Activated T-helper 17 cell treated with anti-CD3 and anti-CD28 coated beads, Interleukin-2, amount 50 U/mL, for 72 hours (primary cell): Measurements from ENCODE around the gene ANKRD31. TPM values are rescaled to one million over a fixed set of nuclear protein-coding genes. Genes with fewer than 3 reads are reported as not detected.
A peak's percentile ranks its signal among the peaks of the same experiment; 100 is the strongest.
"Not testable (repeated sequence)": the region's sequence is repeated elsewhere in the genome, so short reads cannot be mapped to it uniquely, and the experiment has no call there.

ENCODE experiments used
- ATAC-seq: fragments of 150-1000 bp; cut with Tn5 transposase; replicated peaks from 2 replicates; pipeline ENCODE4 v1.10.0; 2021; ENCODE audit warnings: mild to moderate bottlenecking, moderate library complexity
- H3K27ac Mint-ChIP-seq: one replicate; pipeline ENCODE4 v1.8.0; 2022; ENCODE audit warnings: mixed read lengths
- H3K27me3 Mint-ChIP-seq: one replicate; pipeline ENCODE4 v1.8.0; 2022; ENCODE audit warnings: mixed read lengths
- H3K36me3 Mint-ChIP-seq: one replicate; pipeline ENCODE4 v1.8.0; 2022; ENCODE audit warnings: low read depth, mild to moderate bottlenecking, mixed read lengths
- H3K4me1 Mint-ChIP-seq: one replicate; pipeline ENCODE4 v1.8.0; 2022; ENCODE audit warnings: mixed read lengths
- H3K4me3 Mint-ChIP-seq: one replicate; pipeline ENCODE4 v1.8.0; 2022; ENCODE audit warnings: mild to moderate bottlenecking, mixed read lengths
- H3K9me3 Mint-ChIP-seq: one replicate; pipeline ENCODE4 v1.8.0; 2022; ENCODE audit warnings: mixed read lengths
- total RNA-seq, 2 donors: library from RNA; stranded (reverse); gene quantifications; one replicate each; pipeline ENCODE4 v1.2.3, GENCODE V29; 2022

Gene ANKRD31
- total RNA-seq, 2 donors from 2014 or later: 0.32 to 0.48 TPM

DNA sequence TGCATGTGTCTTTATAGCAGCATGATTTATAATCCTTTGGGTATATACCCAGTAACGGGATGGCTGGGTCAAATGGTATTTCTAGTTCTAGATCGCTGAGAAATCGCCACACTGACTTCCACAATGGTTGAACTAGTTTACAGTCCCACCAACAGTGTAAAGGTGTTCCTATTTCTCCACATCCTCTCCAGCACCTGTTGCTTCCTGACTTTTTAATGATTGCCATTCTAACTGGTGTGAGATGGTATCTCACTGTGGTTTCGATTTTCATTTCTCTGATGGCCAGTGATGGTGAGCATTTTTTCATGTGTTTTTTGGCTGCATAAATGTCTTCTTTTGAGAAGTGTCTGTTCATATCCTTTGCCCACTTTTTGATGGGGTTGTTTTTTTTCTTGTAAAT is 13.8 kb upstream of the ANKRD31 start:
- H3K9me3 Mint-ChIP-seq, ATAC-seq: not testable (repeated sequence)

DNA sequence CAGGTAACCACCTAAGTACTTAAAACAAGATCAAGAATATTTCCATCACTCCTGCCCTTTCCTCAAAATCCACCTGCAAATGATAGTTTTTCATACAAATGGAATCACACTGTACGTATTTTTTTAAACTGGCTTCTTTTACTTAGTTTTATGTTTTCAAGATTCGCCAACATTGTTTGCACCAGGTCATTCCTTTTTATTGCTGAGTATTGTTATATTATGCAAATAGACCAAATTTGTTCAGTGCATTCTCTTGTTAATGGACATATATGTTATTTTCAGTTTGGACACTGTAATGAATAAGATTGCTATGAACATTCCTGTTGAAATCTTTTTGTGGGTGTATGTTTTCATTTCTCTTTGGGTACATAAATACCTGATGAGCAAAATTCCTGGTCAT is 8.3 kb upstream of the ANKRD31 start:
- H3K4me3 Mint-ChIP-seq: no peak overlapping the region
- H3K27me3 Mint-ChIP-seq: no peaks in the 10 kb centered on the region
- H3K36me3 Mint-ChIP-seq: no peaks in the 10 kb centered on the region
- no peak for ATAC-seq
- no peak overlapping the region for H3K27ac Mint-ChIP-seq
- no peaks in the 10 kb centered on the region for H3K9me3 Mint-ChIP-seq
- H3K4me1 Mint-ChIP-seq: no peaks in the 10 kb centered on the region

More for the DNA sequence above, 13.8 kb upstream of the ANKRD31 start:
- peaks cover 14% of the 10 kb centered on the region for H3K27me3 Mint-ChIP-seq
- H3K4me1 Mint-ChIP-seq, H3K27ac Mint-ChIP-seq, H3K36me3 Mint-ChIP-seq, H3K4me3 Mint-ChIP-seq: not testable (repeated sequence)

DNA sequence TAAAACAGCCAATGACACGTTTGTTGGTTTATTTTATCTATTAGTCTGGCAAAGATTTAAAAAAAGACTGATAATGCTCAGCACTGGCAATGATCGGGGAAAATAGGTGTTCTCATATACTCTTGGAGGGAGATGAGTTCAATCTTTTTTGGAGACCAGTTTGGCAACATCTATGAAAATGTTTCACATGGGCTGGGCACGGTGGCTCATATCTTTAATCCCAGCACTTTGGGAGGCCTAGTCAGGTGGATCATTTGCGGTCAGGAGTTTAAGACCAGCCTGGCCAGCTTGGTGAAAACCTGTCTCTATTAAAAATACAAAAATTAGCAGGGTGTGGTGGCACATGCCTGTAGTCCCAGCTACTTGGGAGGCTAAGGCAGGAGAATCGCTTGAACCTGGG is 6.8 kb upstream of the ANKRD31 start:
- Mint-ChIP-seq H3K4me3 (no peak overlapping the region), H3K9me3 (no peaks in the 10 kb centered on the region)
- ATAC-seq: no peak

DNA sequence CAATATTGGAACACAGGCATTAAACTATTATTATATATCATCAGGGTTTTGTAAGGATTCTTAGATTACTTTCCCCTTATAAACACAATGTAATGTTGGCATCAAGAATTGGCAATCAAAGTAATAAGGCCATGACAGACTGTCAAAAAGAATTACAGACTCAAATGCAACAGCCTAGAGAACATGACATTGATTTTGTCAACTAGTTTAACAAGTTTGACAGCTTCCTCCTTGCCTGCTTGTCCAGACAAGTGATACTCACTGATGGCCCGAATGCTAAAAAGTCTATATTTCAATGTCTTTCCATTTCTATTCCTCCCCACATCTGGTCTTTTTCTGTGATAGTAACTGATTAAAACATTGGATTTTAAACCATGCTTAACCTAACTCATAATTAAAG is 6.4 kb upstream of the ANKRD31 start:
- no peak overlapping the region for H3K27ac Mint-ChIP-seq
- H3K9me3 Mint-ChIP-seq: no peaks in the 10 kb centered on the region
- no peak for ATAC-seq
- H3K4me1 Mint-ChIP-seq: no peaks in the 10 kb centered on the region
- H3K27me3 Mint-ChIP-seq: no peaks in the 10 kb centered on the region
- no peaks in the 10 kb centered on the region for H3K36me3 Mint-ChIP-seq
- no peak overlapping the region for H3K4me3 Mint-ChIP-seq

More for the DNA sequence above, 6.8 kb upstream of the ANKRD31 start:
- Mint-ChIP-seq H3K27me3 (no peaks in the 10 kb centered on the region), H3K27ac (no peak overlapping the region), H3K4me1 (no peaks in the 10 kb centered on the region), H3K36me3 (no peaks in the 10 kb centered on the region)

DNA sequence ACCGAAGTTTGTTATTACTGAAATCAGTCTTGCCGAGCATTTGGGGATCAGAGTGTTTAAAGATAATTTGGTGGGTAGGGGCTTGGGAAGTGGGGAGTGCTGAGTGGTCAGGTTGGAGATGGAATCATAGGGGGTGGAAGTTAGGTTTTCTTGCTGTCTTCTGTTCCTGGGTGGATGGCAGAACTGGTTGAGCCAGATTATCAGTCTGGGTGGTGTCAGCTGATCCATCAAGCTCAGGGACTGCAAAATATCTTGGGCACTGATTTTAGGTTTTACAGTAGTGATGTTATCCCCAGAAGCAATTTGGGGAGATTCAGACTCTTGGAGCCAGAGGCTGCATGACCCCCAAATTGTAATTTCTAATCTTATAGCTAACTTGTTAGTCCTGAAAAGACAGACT is 5.4 kb upstream of the ANKRD31 start:
- no peak for ATAC-seq
- Mint-ChIP-seq H3K9me3 (no peaks in the 10 kb centered on the region), H3K27ac (no peak overlapping the region), H3K27me3 (no peaks in the 10 kb centered on the region), H3K4me1 (no peaks in the 10 kb centered on the region), H3K4me3 (no peak overlapping the region), H3K36me3 (no peaks in the 10 kb centered on the region)

DNA sequence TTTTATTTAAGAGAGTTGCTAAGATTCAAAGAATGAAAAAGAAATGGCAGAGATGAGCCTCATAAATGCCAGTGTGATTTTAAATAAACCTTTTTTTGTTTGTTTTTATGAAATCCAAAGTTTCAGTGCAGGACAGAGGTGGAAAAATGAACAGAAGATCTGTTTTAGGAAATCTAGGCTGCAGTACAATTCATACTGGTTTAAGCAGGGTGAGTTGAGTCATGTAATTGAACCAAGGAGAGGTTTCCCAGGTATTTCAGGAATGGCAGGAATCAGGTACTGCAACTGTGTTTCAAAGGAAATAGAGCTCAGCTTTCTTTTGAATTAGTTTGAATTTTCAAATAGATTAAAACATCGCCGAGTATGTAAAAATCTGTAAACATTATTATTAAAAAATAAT is 3.0 kb upstream of the ANKRD31 start:
- H3K27ac Mint-ChIP-seq: no peak overlapping the region
- ATAC-seq: no peak
- no peaks in the 10 kb centered on the region for H3K4me1 Mint-ChIP-seq
- no peak overlapping the region for H3K4me3 Mint-ChIP-seq
- no peaks in the 10 kb centered on the region for H3K9me3 Mint-ChIP-seq
- no peaks in the 10 kb centered on the region for H3K27me3 Mint-ChIP-seq
- no peaks in the 10 kb centered on the region for H3K36me3 Mint-ChIP-seq

DNA sequence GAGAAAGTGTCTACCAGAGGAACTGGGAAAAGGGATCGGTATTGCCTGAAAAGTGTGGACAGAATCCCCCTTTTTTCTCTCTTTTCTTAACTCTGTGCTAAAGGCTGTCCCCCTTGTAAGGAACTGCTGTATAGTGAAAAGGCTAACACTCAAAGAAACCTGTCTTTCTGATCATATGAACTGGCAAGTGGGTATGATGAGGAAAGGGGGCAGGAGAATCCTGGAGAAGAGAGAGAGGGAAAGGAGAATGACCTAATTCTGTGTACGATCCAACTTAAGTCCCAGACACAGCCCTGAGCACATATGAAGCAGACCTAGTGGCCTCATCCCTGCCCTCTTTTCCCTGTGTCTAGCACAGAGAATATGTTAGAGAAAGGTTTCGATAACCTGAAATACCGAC is 967 bp downstream of the ANKRD31 start:
- H3K4me3 Mint-ChIP-seq: peak overlapping the region; percentile 75
- H3K9me3 Mint-ChIP-seq: no peaks in the 10 kb centered on the region
- H3K36me3 Mint-ChIP-seq: no peaks in the 10 kb centered on the region
- no peak for ATAC-seq
- peak overlapping the region; percentile 84 for H3K27ac Mint-ChIP-seq
- no peaks in the 10 kb centered on the region for H3K4me1 Mint-ChIP-seq
- no peaks in the 10 kb centered on the region for H3K27me3 Mint-ChIP-seq

DNA sequence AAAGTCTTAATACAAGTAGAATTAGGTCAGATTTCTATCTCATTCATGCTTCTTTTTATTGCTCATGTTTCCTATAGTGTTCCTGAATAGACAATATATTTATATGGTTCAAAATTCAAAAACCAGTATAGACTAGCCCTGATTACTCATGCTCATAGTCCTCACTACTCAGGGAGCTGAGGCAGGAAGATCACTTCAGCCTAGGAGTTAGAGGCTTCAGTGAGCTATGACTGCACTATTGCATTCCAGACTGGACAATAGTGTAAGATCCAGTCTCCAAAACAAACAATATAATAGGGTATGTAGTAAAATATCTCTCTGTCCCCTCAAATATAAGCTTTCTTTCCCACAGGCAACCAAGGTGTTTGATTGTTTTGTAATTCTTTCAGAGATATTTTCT is 2.4 kb downstream of the ANKRD31 start:
- Mint-ChIP-seq H3K27me3 (no peaks in the 10 kb centered on the region), H3K9me3 (no peaks in the 10 kb centered on the region), H3K4me1 (no peaks in the 10 kb centered on the region), H3K27ac (no peak overlapping the region), H3K36me3 (no peaks in the 10 kb centered on the region), H3K4me3 (no peak overlapping the region)
- no peak for ATAC-seq

DNA sequence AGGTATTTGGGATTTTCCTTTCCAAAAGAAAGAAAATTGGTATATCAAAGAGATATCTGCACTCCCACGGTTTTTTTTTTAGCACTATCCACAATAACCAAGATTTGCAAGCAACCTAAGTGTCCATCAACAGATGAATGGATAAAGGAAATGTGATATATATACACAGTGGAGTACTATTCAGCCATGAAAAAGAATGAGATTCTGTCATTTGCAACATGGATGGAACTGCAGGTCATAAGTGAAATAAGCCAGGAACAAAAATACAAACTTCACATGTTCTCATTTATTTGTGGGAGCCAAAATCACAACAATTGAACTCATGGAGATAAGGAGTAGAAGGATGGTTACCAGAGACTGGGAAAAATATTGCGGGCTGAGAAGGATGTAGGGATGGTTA is 9.8 kb downstream of the ANKRD31 start:
- Mint-ChIP-seq H3K27me3 (no peaks in the 10 kb centered on the region), H3K4me1 (no peaks in the 10 kb centered on the region), H3K9me3 (no peaks in the 10 kb centered on the region), H3K36me3 (no peaks in the 10 kb centered on the region), H3K4me3 (no peak overlapping the region), H3K27ac (no peak overlapping the region)
- ATAC-seq: no peak

DNA sequence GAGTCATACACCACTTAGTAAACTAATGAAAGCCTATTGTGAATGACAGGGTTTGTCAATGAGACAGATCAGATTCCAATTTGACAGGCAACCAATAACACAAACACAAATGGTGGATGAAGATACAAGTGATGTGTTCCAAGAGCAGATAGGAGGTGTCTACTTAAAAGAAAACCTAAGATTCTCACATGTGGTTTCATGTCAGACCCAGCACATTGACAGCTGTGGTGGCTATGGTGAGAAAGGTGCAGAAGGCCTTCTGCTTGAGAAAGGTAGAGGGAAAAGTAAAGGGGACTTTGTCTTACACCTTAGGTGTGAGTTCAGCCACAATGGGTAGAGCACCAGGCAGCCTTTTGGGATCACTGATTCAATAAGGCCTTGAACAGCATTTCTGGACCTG is 11.2 kb downstream of the ANKRD31 start:
- no peak for ATAC-seq

DNA sequence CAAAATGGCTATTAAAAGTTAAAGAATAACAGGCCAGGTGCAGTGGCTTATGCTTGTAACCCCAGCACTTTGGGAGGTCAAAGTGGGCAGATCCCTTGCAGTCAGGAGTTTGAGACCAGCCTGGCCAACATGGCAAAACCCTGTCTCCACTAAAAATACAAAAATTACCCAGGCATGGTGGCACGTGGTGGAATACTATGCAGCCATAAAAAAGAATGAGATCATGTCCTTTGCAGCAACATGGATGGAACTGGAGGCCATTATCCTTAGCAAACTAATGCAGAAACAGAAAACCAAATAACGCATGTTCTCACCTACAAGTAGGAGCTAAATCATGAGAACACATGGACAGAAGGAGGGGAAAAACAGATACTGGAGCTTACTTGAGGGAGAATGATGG is 15.9 kb downstream of the ANKRD31 start:
- not testable (repeated sequence) for H3K4me1 Mint-ChIP-seq, H3K4me3 Mint-ChIP-seq, H3K27ac Mint-ChIP-seq, ATAC-seq, H3K36me3 Mint-ChIP-seq, H3K27me3 Mint-ChIP-seq
- peaks cover 14% of the 10 kb centered on the region for H3K9me3 Mint-ChIP-seq

More for the DNA sequence above, 11.2 kb downstream of the ANKRD31 start:
- H3K27me3 Mint-ChIP-seq: no peaks in the 10 kb centered on the region
- no peaks in the 10 kb centered on the region for H3K9me3 Mint-ChIP-seq
- H3K4me3 Mint-ChIP-seq: no peak overlapping the region
- H3K27ac Mint-ChIP-seq: no peak overlapping the region
- H3K36me3 Mint-ChIP-seq: no peaks in the 10 kb centered on the region
- no peaks in the 10 kb centered on the region for H3K4me1 Mint-ChIP-seq

DNA sequence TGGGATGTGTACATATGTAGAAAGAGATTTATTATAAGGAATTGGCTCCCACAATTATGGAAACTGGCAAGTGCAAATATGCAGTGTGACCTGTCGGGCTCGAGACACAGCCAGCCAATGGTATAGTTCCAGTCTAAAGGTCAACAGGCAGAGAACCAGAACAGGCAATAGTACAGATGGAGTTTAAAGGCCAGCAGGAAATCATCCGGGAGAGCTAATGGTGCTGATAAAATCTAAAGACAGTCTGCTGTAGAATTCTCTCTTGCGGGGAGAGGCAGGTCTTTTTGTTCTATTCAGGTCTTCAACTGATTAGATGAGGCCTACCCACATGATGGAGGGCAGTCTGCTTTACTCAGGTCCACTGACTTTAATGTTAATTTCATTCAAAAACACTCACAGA is 21.8 kb downstream of the ANKRD31 start:
- Mint-ChIP-seq H3K9me3 (peaks cover 14% of the 10 kb centered on the region), H3K36me3 (peaks cover 8% of the 10 kb centered on the region), H3K4me3 (no peak overlapping the region), H3K27ac (no peak overlapping the region), H3K4me1 (no peaks in the 10 kb centered on the region), H3K27me3 (peaks cover 3% of the 10 kb centered on the region)
- no peak for ATAC-seq

DNA sequence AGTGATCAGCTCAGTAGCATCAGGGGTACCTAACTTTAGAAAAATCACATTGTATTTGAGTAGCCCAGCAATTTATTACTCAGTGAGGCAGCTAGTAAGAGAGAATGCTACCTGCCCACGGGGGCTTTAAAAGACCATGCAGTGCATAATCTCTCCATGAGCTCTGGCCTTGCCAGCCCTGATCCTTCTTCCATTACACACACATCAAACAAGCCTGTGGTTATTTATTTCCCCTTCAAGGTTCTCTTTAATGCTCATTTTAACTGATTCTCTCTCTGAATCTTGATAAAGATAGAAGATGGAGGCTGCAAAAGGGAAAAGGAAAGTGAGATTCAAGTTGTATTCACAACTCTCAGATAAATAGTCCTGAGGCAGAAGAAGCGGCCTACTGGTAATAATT is 22.3 kb downstream of the ANKRD31 start:
- H3K9me3 Mint-ChIP-seq: peaks cover 14% of the 10 kb centered on the region
- H3K27ac Mint-ChIP-seq: no peak overlapping the region
- H3K27me3 Mint-ChIP-seq: peaks cover 3% of the 10 kb centered on the region
- H3K36me3 Mint-ChIP-seq: peaks cover 8% of the 10 kb centered on the region
- no peaks in the 10 kb centered on the region for H3K4me1 Mint-ChIP-seq
- no peak overlapping the region for H3K4me3 Mint-ChIP-seq
- no peak for ATAC-seq

DNA sequence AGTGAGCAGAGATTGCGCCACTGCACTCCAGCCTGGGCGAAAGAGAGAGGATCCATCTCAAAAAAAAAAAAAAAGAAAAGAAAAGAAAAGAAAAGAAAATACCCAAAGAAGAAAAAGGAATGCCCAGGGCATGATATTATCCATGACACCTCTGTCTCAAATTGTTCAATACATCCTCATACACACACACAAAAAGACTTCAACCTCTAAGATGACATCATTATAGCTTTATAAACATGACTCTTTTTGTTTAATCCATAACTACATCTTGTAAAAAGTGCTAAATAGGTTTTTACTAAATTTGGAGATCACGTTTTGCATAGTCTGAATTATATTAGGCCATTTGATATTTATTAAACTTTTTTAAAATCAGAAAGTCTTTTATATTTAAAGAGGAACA is 33.1 kb downstream of the ANKRD31 start:
- H3K4me1 Mint-ChIP-seq: no peaks in the 10 kb centered on the region
- H3K4me3 Mint-ChIP-seq: no peak overlapping the region
- H3K36me3 Mint-ChIP-seq: no peaks in the 10 kb centered on the region
- H3K27ac Mint-ChIP-seq: no peak overlapping the region
- no peaks in the 10 kb centered on the region for H3K27me3 Mint-ChIP-seq
- ATAC-seq: no peak
- H3K9me3 Mint-ChIP-seq: no peaks in the 10 kb centered on the region

DNA sequence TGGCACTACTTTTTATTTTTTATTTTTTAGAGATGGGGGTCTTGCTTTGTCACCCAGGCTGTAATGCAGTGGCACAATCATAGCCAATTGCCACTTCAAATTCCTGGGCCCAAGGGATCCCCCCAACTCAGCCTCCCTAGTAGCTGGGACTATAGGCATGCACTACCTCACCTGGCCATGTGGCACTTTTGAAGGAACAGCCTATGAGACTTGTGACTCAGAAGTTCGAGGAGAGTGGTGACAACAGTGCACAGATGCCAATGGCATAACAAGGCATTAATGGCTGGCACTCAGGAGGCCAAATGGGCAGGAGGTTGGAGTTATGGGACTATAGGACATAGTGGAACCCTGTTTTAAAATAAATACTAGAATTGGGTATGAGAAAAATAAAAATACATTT is 33.7 kb downstream of the ANKRD31 start:
- no peak for ATAC-seq
- Mint-ChIP-seq H3K36me3 (no peaks in the 10 kb centered on the region), H3K27me3 (no peaks in the 10 kb centered on the region), H3K4me1 (no peaks in the 10 kb centered on the region), H3K27ac (no peak overlapping the region), H3K4me3 (no peak overlapping the region), H3K9me3 (no peaks in the 10 kb centered on the region)

DNA sequence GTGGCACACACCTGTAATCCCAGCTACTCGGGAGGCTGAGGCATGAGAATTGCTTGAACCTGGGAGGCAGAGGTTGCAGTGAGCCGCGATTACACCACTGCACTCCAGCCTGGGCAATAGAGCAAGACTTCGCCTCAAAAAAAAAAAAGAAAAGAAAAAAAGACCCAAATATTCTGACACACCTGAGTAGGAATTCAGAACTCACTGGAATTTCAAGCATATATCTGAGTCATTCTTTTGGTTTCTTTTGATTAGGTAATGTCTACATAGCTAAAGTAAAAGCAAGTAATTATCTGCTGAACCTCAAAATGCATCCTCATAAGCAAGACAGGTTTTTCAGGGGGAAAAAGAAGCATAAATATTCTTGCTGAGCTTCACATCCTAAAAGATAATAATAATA is 35.9 kb downstream of the ANKRD31 start:
- Mint-ChIP-seq H3K9me3 (no peaks in the 10 kb centered on the region), H3K27me3 (no peaks in the 10 kb centered on the region), H3K4me3 (no peak overlapping the region), H3K36me3 (no peaks in the 10 kb centered on the region), H3K4me1 (no peaks in the 10 kb centered on the region), H3K27ac (no peak overlapping the region)
- no peak for ATAC-seq
